ENCODE results near the gene TMEM240.
"Not testable (repeated sequence)": the region's sequence is repeated elsewhere in the genome, so short reads cannot be mapped to it uniquely, and the experiment has no call there.

DNA sequence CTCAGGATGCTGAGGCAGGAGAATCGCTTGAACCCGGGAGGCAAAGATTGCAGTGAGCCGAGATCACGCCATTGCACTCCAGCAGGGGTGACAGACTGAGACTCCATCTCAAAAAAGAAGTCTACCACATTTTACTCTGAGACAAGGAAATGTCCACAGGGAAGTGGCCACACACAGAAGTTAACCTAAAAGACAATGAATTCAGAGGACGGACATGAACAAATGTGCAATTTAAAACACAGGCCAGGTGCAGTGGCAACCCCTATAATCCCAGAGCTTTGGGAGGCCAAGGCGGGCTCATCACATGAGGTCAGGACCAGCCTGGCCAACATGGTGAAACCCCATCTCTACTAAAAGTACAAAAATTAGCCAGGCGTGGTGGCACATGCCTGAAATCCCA lies 17.3 kb upstream of the TMEM240 start:
- TF ChIP-seq, protein P1, sequence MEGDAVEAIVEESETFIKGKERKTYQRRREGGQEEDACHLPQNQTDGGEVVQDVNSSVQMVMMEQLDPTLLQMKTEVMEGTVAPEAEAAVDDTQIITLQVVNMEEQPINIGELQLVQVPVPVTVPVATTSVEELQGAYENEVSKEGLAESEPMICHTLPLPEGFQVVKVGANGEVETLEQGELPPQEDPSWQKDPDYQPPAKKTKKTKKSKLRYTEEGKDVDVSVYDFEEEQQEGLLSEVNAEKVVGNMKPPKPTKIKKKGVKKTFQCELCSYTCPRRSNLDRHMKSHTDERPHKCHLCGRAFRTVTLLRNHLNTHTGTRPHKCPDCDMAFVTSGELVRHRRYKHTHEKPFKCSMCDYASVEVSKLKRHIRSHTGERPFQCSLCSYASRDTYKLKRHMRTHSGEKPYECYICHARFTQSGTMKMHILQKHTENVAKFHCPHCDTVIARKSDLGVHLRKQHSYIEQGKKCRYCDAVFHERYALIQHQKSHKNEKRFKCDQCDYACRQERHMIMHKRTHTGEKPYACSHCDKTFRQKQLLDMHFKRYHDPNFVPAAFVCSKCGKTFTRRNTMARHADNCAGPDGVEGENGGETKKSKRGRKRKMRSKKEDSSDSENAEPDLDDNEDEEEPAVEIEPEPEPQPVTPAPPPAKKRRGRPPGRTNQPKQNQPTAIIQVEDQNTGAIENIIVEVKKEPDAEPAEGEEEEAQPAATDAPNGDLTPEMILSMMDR (IDR thresholded peaks at IDR 0.05 in 2 of 3, conservative IDR thresholded peaks at IDR 0.05 in 1 of 3; ENCODE audit: control insufficient read depth in 2 of 3, extremely low read depth in 1 of 3, insufficient read depth in 1 of 3, low read depth in 3 of 3, low read length in 3 of 3), result not testable (repeated sequence)
- TF ChIP-seq CREB1 (IDR thresholded peaks at IDR 0.05; ENCODE audit: low read depth); BRCA1 (IDR thresholded peaks at IDR 0.05; ENCODE audit: low read depth, low read length); POLR2AphosphoS5 (IDR thresholded peaks at IDR 0.05; ENCODE audit: low read length); TARDBP (IDR thresholded peaks at IDR 0.05; ENCODE audit: borderline replicate concordance); YY1 (IDR thresholded peaks at IDR 0.05; ENCODE audit: low read depth, low read length): not testable (repeated sequence)

All from GM12878 (cell line).